NCI-H1105 (cell line): ENCODE results near the gene RAB28.

Source experiments
- DNase-seq: peaks from one replicate; lab custom pipeline; 2025; lab: John Stamatoyannopoulos, UW

Gene RAB28

GRCh38 chr4:13368217-13368616 is 115.9 kb downstream of the RAB28 start:
- no peak for DNase-seq

- no peak for DNase-seq
Observed at GRCh38 chr4:13367691-13368090, 116.4 kb downstream of the RAB28 start.

DNA sequence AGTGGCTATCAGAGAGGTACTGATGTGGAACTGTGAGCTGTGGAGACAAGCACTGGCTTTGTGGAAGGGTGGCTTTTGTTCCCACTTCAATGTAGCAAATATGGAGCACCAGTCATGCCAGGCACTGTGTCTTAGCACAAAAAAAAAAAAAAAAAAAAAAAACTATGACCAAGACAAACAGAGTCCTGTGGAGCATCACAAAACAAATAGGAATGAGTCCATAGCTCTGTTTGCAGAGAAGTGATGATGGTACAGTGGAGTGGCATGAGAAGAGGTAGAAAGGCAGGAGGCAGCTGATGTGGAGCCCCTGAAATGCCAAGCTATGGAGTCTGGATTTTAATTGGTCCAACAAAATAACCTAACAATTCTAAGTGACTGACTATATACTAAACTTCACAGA is 116.9 kb downstream of the RAB28 start:
- no peak for DNase-seq

DNA sequence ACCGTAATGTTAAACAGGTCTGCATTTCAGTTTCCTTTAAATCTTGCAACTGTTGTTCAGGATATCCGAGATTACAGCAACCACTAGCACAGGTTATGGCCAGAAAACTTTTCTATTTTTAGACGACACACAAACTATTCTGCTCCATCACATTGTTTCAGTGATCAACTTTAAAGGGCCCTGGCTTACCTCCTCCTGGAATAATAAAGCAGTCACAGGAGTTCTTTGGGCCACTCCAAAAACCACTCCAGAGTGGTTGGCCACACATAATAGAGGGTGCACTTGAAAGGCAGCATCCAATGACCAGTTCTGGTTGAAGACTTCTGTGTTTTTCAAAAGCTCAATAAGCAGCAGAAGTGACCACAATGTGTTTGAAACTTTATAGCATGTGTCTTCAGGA is 118.9 kb downstream of the RAB28 start:
- DNase-seq = no peak

GRCh38 chr4:13364653-13365052 is 119.5 kb downstream of the RAB28 start:
- no peak for DNase-seq

GRCh38 chr4:13364172-13364571 is 120.0 kb downstream of the RAB28 start:
- DNase-seq = no peak

DNA sequence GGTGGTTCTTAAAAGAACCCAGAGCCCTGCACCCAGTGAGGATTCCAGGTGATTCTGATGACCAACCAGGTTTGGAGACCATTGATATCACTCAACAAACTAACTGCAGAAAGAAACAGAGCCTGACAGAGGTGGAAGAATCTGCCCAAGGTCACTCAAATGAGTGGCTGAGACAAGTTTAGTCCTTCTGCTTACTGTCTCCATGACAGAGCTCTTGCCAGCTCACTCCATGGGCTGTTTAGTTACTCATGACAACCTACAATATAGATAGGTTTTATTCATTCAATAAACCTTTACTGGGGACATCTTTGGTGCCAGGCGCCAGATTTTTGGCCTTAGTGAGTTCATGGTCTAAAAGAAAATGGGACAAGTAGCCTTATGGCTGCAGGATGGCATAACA is 124.3 kb downstream of the RAB28 start:
- DNase-seq = no peak

GRCh38 chr4:13355111-13355880 is 128.8 kb downstream of the RAB28 start:
- DNase-seq = no peak

DNA sequence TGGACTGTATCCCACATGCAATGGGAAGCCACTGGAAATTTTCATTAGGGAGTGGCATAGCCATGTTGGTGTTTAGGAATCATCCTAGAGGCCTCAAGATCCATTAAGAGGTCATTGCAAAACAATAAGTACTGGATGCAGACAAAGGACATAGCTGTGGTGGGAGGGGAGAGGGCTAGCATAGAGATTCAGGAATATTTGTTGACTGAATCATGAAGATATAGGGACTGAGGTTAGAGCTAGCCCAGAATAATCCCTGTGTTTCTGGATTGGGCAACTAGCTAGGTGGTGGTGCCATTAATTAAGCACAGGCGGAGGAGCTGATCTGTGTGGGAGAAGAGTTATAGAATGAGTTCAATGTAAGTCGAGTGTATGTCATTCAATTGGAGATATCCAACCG is 135.0 kb downstream of the RAB28 start:
- DNase-seq = no peak

GRCh38 chr4:13348216-13348615 is 135.9 kb downstream of the RAB28 start:
- no peak for DNase-seq

DNA sequence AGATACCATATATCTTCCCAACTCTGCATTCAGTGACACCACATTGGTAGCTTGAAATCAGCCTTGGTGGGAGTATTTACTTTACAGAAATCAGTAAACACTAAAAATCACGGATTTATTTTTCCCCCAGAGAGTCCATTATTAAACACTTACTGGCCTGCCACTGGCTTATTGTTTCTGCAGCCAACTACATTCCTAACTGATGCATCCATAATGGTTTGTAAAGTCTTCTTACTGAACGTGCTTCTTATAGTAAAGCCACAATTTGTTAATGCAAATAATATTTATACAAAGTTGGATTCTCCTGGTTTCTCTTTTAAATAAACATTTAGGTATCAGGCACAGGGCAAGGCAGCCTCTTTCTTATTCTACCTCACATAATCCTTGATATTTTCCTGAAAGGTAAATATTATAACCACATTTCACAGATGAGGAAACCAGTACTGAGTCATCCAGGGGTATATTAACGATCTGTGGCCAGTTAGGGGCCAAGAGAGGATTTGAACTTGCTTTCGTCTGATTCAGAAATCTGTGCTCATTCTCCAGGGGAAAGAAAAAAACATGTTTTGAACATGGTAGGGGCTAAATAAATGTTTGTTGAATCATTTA is 136.5 kb downstream of the RAB28 start:
- no peak for DNase-seq

DNA sequence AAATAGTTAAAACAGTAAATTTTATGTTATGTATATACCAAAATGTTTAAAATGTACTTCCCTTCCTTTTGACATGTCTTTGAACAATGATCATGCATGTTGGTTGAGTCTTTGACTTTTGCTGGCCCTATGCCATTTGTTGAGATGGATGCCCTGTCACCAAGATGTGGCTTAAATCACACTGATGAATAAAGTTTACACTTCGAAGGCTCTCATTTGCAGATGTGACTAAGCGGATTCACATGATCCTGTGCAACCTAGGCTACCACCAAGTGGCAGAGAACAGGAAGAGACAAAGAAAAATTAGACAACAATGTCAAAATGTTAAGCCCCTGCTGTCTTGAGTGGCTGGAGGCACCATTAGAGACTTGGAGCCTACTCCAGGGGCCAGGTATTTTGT is 139.9 kb downstream of the RAB28 start:
- DNase-seq = no peak

- DNase-seq = no peak
Observed at GRCh38 chr4:13340672-13341071, 143.5 kb downstream of the RAB28 start.

DNA sequence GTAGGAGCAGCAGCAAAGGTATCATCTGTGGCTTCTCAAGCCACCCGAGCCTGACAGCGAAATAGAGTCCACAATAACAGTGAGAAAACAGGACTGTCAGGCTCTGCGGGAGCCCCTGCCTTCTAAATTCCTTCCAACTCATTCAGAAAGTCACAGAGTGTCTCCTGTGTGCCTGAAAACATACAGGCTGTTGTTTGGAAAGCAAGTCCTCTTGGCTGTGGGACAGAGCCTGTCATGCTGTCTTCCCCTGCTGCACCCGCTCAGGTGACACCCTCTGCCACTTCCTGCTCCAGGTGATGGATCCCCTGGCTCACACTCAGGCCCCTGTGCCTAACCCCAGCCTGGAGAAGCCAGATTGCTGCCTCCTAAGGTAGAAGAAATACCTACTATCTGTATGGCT is 152.3 kb downstream of the RAB28 start:
- no peak for DNase-seq

DNA sequence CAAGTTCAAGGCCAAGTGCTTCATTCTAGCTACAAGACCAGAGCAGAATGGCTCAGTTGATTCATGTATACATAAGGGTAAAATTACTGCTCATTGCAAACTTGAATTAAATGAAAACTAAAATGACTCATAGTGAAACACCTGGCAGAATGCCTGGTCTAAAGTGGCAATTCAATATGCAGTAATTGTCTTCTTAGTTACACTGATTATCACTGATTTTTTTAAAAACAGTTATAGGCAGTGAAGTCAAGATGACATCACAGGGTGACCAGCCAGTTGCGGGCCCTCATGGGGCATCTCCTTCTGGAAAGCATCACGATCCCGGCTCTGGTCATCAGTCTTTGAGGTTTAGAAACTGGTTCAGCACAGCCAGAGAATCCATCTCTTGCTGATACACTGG is 154.2 kb downstream of the RAB28 start:
- DNase-seq = no peak

- DNase-seq = no peak
Observed at GRCh38 chr4:13329340-13329850, 154.7 kb downstream of the RAB28 start.

GRCh38 chr4:13328591-13328990 is 155.5 kb downstream of the RAB28 start:
- no peak for DNase-seq

GRCh38 chr4:13327991-13328390 is 156.1 kb downstream of the RAB28 start:
- DNase-seq = no peak

DNA sequence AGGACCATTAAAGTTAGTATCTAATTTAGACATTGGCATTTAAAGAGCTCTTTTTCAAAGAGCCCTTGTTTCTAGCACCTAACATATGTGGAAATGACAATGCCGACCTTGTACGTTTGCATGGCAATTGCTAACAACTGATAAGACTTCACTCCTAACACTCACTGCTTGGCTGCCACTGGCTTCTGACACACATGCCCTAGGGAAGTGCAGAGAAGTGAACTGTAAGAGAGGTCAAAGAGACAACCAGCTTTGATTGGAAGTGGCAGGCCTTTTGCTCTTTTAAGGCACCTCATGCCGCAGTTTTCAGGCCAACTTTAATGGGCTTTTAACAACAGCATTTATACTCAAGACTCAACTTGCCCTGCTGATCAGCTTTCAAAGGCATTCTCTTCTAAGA is 158.4 kb downstream of the RAB28 start:
- no peak for DNase-seq

GRCh38 chr4:13323921-13324320 is 160.2 kb downstream of the RAB28 start:
- DNase-seq = no peak

GRCh38 chr4:13322681-13323101 is 161.4 kb downstream of the RAB28 start:
- DNase-seq = no peak
